HEK293T (cell line): ENCODE data around the gene LRRTM4.

ENCODE experiments used
- FOXK2 ChIP-seq: fragments of 450-650 bp; IDR thresholded peaks from 2 replicates; pipeline ENCODE4 v1.6.1; 2016; ENCODE audit warnings: mild to moderate bottlenecking
- FOXM1 ChIP-seq: fragments of 450-650 bp; IDR thresholded peaks from 2 replicates; pipeline ENCODE4 v1.6.1; 2017; ENCODE audit warnings: mild to moderate bottlenecking, borderline replicate concordance
- HDGF ChIP-seq: fragments of 450-650 bp; IDR thresholded peaks from 2 replicates; pipeline ENCODE4 v1.6.1; 2017; ENCODE audit warnings: antibody characterized with exemption, borderline replicate concordance
- NFRKB ChIP-seq: fragments of 450-650 bp; IDR thresholded peaks from 2 replicates; pipeline ENCODE4 v1.6.1; 2016; ENCODE audit warnings: mild to moderate bottlenecking, moderate library complexity
- SP1 ChIP-seq: fragments of 450-650 bp; IDR thresholded peaks from 2 replicates; pipeline ENCODE4 v1.6.1; 2017

- TF ChIP-seq SP1 (no peak), HDGF (no peak), NFRKB (no peak), FOXK2 (no peak), FOXM1 (no peak)
These were observed 700.4 kb downstream of the LRRTM4 start for GRCh38 chr2:76821731-76822130.
